IPS-20b (cell line): Measurements from ENCODE around the gene UBE2G1.
"Not testable (repeated sequence)": the region's sequence is repeated elsewhere in the genome, so short reads cannot be mapped to it uniquely, and the experiment has no call there.

Experiments used
- H3K27ac ChIP-seq: one replicate; pipeline ENCODE4 v1.5.1; 2013; ENCODE audit warnings: low read length
- H3K27me3 ChIP-seq: 2 replicates; pipeline ENCODE4 v1.6.1; 2013; ENCODE audit warnings: mild to moderate bottlenecking, low read length, inconsistent platforms; ENCODE audit not compliant: insufficient read depth
- H3K36me3 ChIP-seq: 2 replicates; pipeline ENCODE4 v1.6.1; 2013; ENCODE audit warnings: low read depth, mild to moderate bottlenecking, inconsistent platforms, low read length, moderate library complexity; ENCODE audit not compliant: insufficient read depth
- H3K4me1 ChIP-seq: 2 replicates; pipeline ENCODE4 v1.6.1; 2013; ENCODE audit warnings: mild to moderate bottlenecking, control low read depth, inconsistent platforms, low read length, moderate library complexity; ENCODE audit not compliant: insufficient read depth
- H3K4me3 ChIP-seq: 2 replicates; pipeline ENCODE4 v1.5.1; 2013; ENCODE audit warnings: mild to moderate bottlenecking, low read length, inconsistent platforms
- H3K9ac ChIP-seq: 2 replicates; pipeline ENCODE4 v1.6.1; 2013; ENCODE audit warnings: low read depth, mild to moderate bottlenecking, inconsistent platforms, low read length, moderate library complexity
- H3K9me3 ChIP-seq: 2 replicates; pipeline ENCODE4 v1.6.1; 2013; ENCODE audit warnings: mild to moderate bottlenecking, low read depth, low read length, inconsistent platforms; ENCODE audit not compliant: insufficient read depth

The UBE2G1 gene

GRCh38 chr17:4354206-4354605 lies 12.3 kb downstream of the UBE2G1 start:
- H3K9ac ChIP-seq: no peak overlapping the region

GRCh38 chr17:4350214-4350613 lies 16.3 kb downstream of the UBE2G1 start:
- H3K4me3 ChIP-seq, H3K9me3 ChIP-seq, H3K9ac ChIP-seq, H3K27me3 ChIP-seq, H3K27ac ChIP-seq, H3K36me3 ChIP-seq: not testable (repeated sequence)
- peaks cover 16% of the 10 kb centered on the region; the same call in 1 of the 2 replicates for H3K4me1 ChIP-seq

More at GRCh38 chr17:4354206-4354605, 12.3 kb downstream of the UBE2G1 start:
- H3K9me3 ChIP-seq: no peaks in the 10 kb centered on the region
- no peaks in the 10 kb centered on the region for H3K27me3 ChIP-seq
- peaks cover 8% of the 10 kb centered on the region; the same call in 1 of the 2 replicates for H3K4me1 ChIP-seq
- no peak overlapping the region for H3K27ac ChIP-seq
- H3K4me3 ChIP-seq: no peak overlapping the region
- H3K36me3 ChIP-seq: no peaks in the 10 kb centered on the region

GRCh38 chr17:4345581-4346252 lies 20.8 kb downstream of the UBE2G1 start:
- Histone ChIP-seq H3K9ac (no peak overlapping the region), H3K9me3 (no peaks in the 10 kb centered on the region), H3K4me1 (peaks cover 26% of the 10 kb centered on the region; the same call in 1 of the 2 replicates), H3K27ac (no peak overlapping the region), H3K4me3 (no peak overlapping the region), H3K27me3 (no peaks in the 10 kb centered on the region), H3K36me3 (no peaks in the 10 kb centered on the region; the same call in 1 of the 2 replicates)

- Histone ChIP-seq H3K4me3 (no peak overlapping the region), H3K27ac (no peak overlapping the region), H3K4me1 (peaks cover 26% of the 10 kb centered on the region; the same call in 1 of the 2 replicates), H3K9ac (no peak overlapping the region), H3K27me3 (no peaks in the 10 kb centered on the region), H3K36me3 (no peaks in the 10 kb centered on the region; the same call in 1 of the 2 replicates), H3K9me3 (no peaks in the 10 kb centered on the region)
These were observed 21.5 kb downstream of the UBE2G1 start for GRCh38 chr17:4344926-4345325.

GRCh38 chr17:4342535-4342934 lies 23.9 kb downstream of the UBE2G1 start:
- no peak overlapping the region for H3K27ac ChIP-seq
- H3K9ac ChIP-seq: no peak overlapping the region
- H3K9me3 ChIP-seq: no peaks in the 10 kb centered on the region
- H3K27me3 ChIP-seq: no peaks in the 10 kb centered on the region
- no peak overlapping the region for H3K4me3 ChIP-seq
- H3K4me1 ChIP-seq: peaks cover 26% of the 10 kb centered on the region; the same call in 1 of the 2 replicates
- H3K36me3 ChIP-seq: no peaks in the 10 kb centered on the region; the same call in 1 of the 2 replicates

- Histone ChIP-seq H3K27ac (no peak overlapping the region), H3K27me3 (no peaks in the 10 kb centered on the region), H3K9me3 (no peaks in the 10 kb centered on the region), H3K4me3 (no peak overlapping the region), H3K36me3 (no peaks in the 10 kb centered on the region; the same call in 1 of the 2 replicates), H3K9ac (no peak overlapping the region), H3K4me1 (peaks cover 26% of the 10 kb centered on the region; the same call in 1 of the 2 replicates)
These were observed 24.9 kb downstream of the UBE2G1 start for GRCh38 chr17:4341616-4341977.

GRCh38 chr17:4340914-4341615 lies 25.4 kb downstream of the UBE2G1 start:
- H3K9ac ChIP-seq: no peak overlapping the region
- H3K4me1 ChIP-seq: peaks cover 25% of the 10 kb centered on the region; the same call in 1 of the 2 replicates
- no peaks in the 10 kb centered on the region for H3K9me3 ChIP-seq
- no peak overlapping the region for H3K4me3 ChIP-seq
- no peak overlapping the region for H3K27ac ChIP-seq
- no peaks in the 10 kb centered on the region for H3K27me3 ChIP-seq
- H3K36me3 ChIP-seq: no peaks in the 10 kb centered on the region; the same call in 1 of the 2 replicates

- no peak overlapping the region for H3K4me3 ChIP-seq
- no peak overlapping the region for H3K9ac ChIP-seq
- H3K27me3 ChIP-seq: no peaks in the 10 kb centered on the region
- H3K9me3 ChIP-seq: no peaks in the 10 kb centered on the region
- peaks cover 3% of the 10 kb centered on the region; the same call in 1 of the 2 replicates for H3K36me3 ChIP-seq
- peaks cover 12% of the 10 kb centered on the region; the same call in 1 of the 2 replicates for H3K4me1 ChIP-seq
- H3K27ac ChIP-seq: no peak overlapping the region
These were observed 31.5 kb downstream of the UBE2G1 start for GRCh38 chr17:4334776-4335584.

GRCh38 chr17:4334332-4334731 lies 32.1 kb downstream of the UBE2G1 start:
- no peak overlapping the region for H3K27ac ChIP-seq
- H3K9me3 ChIP-seq: no peaks in the 10 kb centered on the region
- H3K4me1 ChIP-seq: peaks cover 12% of the 10 kb centered on the region; the same call in 1 of the 2 replicates
- H3K9ac ChIP-seq: no peak overlapping the region
- no peaks in the 10 kb centered on the region for H3K27me3 ChIP-seq
- H3K36me3 ChIP-seq: peaks cover 3% of the 10 kb centered on the region; the same call in 1 of the 2 replicates
- no peak overlapping the region for H3K4me3 ChIP-seq

- no peak overlapping the region for H3K9ac ChIP-seq
- no peak overlapping the region for H3K27ac ChIP-seq
These were observed 33.4 kb downstream of the UBE2G1 start for GRCh38 chr17:4333041-4333440.

GRCh38 chr17:4332296-4332970 lies 34.0 kb downstream of the UBE2G1 start:
- no peaks in the 10 kb centered on the region for H3K27me3 ChIP-seq
- no peak overlapping the region for H3K9ac ChIP-seq
- peaks cover 15% of the 10 kb centered on the region; the same call in 1 of the 2 replicates for H3K4me1 ChIP-seq
- H3K36me3 ChIP-seq: peaks cover 8% of the 10 kb centered on the region
- H3K9me3 ChIP-seq: no peaks in the 10 kb centered on the region
- H3K27ac ChIP-seq: no peak overlapping the region
- H3K4me3 ChIP-seq: no peak overlapping the region

More at GRCh38 chr17:4333041-4333440, 33.4 kb downstream of the UBE2G1 start:
- Histone ChIP-seq H3K9me3 (no peaks in the 10 kb centered on the region), H3K27me3 (no peaks in the 10 kb centered on the region), H3K36me3 (peaks cover 3% of the 10 kb centered on the region), H3K4me3 (no peak overlapping the region), H3K4me1 (peaks cover 13% of the 10 kb centered on the region; the same call in 1 of the 2 replicates)
